Endothelial cell of umbilical vein (primary cell): ENCODE results near the gene CACNG8. TPM values are rescaled to one million over a fixed set of nuclear protein-coding genes. Genes with fewer than 3 reads are reported as not detected.

Experiments used
- BruUV-seq: library from RNA; stranded (reverse); fragments of 400-500 nt; replicated peaks from 2 replicates; lab custom pipeline; 2021; lab: Mats Ljungman, UMichigan
- CTCF ChIA-PET: fragments of 300-600, 350-600 bp; sonication (Branson Sonifier 250); formaldehyde crosslinking; loops from one replicate; lab custom pipeline; 2021; ENCODE audit warnings: antibody characterized with exemption, inconsistent platforms; lab: Charles Lee
- POLR2A ChIA-PET: fragments of 300-600, 350-600 bp; sonication (Branson Sonifier 250); formaldehyde crosslinking; loops from one replicate; lab custom pipeline; 2021; ENCODE audit warnings: antibody characterized with exemption, inconsistent platforms; lab: Charles Lee
- DNase-seq: peaks from one replicate; pipeline ENCODE4 v3.0.0-alpha.2; 2011; ENCODE audit warnings: low read depth, low spot score
- FAIRE-seq: peaks from 2 replicates; lab custom pipeline; 2011; peaks lifted over from hg19 to GRCh38; lab: Jason Lieb, UNC
- H2AFZ ChIP-seq: 2 replicates; pipeline ENCODE4 v1.6.0; 2012; ENCODE audit warnings: low read depth, low read length, control low read depth, inconsistent platforms
- H3K27ac ChIP-seq: 2 replicates; pipeline ENCODE4 v1.5.1; 2011; ENCODE audit warnings: low read depth, mild to moderate bottlenecking, control low read depth, low read length, moderate library complexity; ENCODE audit not compliant: insufficient read depth
- H3K27me3 ChIP-seq, 2 experiments: 2 replicates each; pipeline versions ENCODE4 v1.6.0 to v1.6.1; 2011; ENCODE audit warnings: low read length in 2 of 2, mixed read lengths in 1 of 2; ENCODE audit not compliant: control insufficient read depth in 2 of 2, insufficient read depth in 2 of 2
- H3K36me3 ChIP-seq, 2 experiments: 2 replicates in 1 of 2; 3 replicates in 1 of 2; pipeline ENCODE4 v1.5.1; 2011; ENCODE audit warnings: low read length in 2 of 2, mild to moderate bottlenecking in 1 of 2, moderate library complexity in 1 of 2; ENCODE audit not compliant: control insufficient read depth in 2 of 2, insufficient read depth in 2 of 2; ENCODE audit errors: extremely low read depth in 1 of 2
- H3K4me1 ChIP-seq: 3 replicates; pipeline ENCODE4 v1.5.1; 2011; ENCODE audit warnings: mild to moderate bottlenecking, low read length; ENCODE audit not compliant: control insufficient read depth, insufficient read depth; ENCODE audit errors: extremely low read depth
- H3K4me2 ChIP-seq: 2 replicates; pipeline ENCODE4 v1.6.1; 2011; ENCODE audit warnings: low read length, control low read depth, mixed read lengths; ENCODE audit not compliant: insufficient read depth
- H3K4me3 ChIP-seq, 3 experiments: fragments of 200-600 bp in 1 of 3; sonication (generic), shearing (Covaris generic) in 1 of 3; replicated peaks in 1 of 3; 2 replicates each; pipeline ENCODE4 v1.5.1; 2011 to 2016; ENCODE audit warnings: control low read depth in 3 of 3, low read length in 3 of 3, mild to moderate bottlenecking in 2 of 3, inconsistent platforms in 1 of 3, low read depth in 1 of 3, moderate library complexity in 1 of 3; ENCODE audit not compliant: insufficient read depth in 1 of 3
- H3K79me2 ChIP-seq: 2 replicates; pipeline ENCODE4 v1.6.0; 2012; ENCODE audit warnings: low read length, inconsistent platforms; ENCODE audit not compliant: control insufficient read depth, insufficient read depth
- H3K9ac ChIP-seq: replicated peaks from 2 replicates; pipeline ENCODE3; 2011; ENCODE audit warnings: low read length, control low read depth; ENCODE audit not compliant: insufficient read depth; ENCODE audit errors: extremely low read depth
- H3K9me1 ChIP-seq: replicated peaks from 3 replicates; pipeline ENCODE4 v1.6.0; 2011; ENCODE audit warnings: mild to moderate bottlenecking, low read length; ENCODE audit not compliant: control insufficient read depth, insufficient read depth; ENCODE audit errors: extremely low read depth
- H3K9me3 ChIP-seq: replicated peaks from 2 replicates; pipeline ENCODE4 v1.5.1; 2012; ENCODE audit warnings: low read length, inconsistent platforms; ENCODE audit not compliant: control insufficient read depth, insufficient read depth
- H4K20me1 ChIP-seq: replicated peaks from 2 replicates; pipeline ENCODE3; 2011; ENCODE audit warnings: mild to moderate bottlenecking, low read length; ENCODE audit not compliant: control insufficient read depth, insufficient read depth; ENCODE audit errors: extremely low read depth
- CTCF ChIP-seq, 2 donors: IDR thresholded peaks; 1 replicate in 1 of 2; 2 replicates in 1 of 2; pipeline ENCODE4 v1.5.1; 2011; ENCODE audit warnings: low read length in 2 of 2, mild to moderate bottlenecking in 2 of 2, moderate library complexity in 2 of 2, control low read depth in 1 of 2, inconsistent platforms in 1 of 2, low read depth in 1 of 2; ENCODE audit not compliant: insufficient read depth in 1 of 2; ENCODE audit errors: extremely low read depth in 1 of 2
- EZH2 ChIP-seq: IDR thresholded peaks from 2 replicates; pipeline ENCODE4 v1.6.1; 2012; ENCODE audit warnings: borderline replicate concordance, low read depth, mild to moderate bottlenecking, moderate library complexity, low read length, inconsistent platforms; ENCODE audit not compliant: severe bottlenecking
- FOS ChIP-seq: IDR thresholded peaks from 2 replicates; pipeline ENCODE4 v1.6.1; 2011; ENCODE audit warnings: mild to moderate bottlenecking, low read length, moderate library complexity, borderline replicate concordance; ENCODE audit not compliant: insufficient read depth
- GATA2 ChIP-seq: IDR thresholded peaks from 2 replicates; pipeline ENCODE4 v1.7.0; 2011; ENCODE audit warnings: low read depth, mild to moderate bottlenecking, moderate library complexity, mixed read lengths, low read length; ENCODE audit not compliant: insufficient read length, insufficient read depth
- JUN ChIP-seq: IDR thresholded peaks from 2 replicates; pipeline ENCODE4 v1.6.1; 2011; ENCODE audit warnings: borderline replicate concordance, low read depth; ENCODE audit not compliant: insufficient read length, insufficient read depth
- MYC ChIP-seq: IDR thresholded peaks from one replicate; pipeline ENCODE4 v1.6.1; 2011; ENCODE audit warnings: mild to moderate bottlenecking, low read depth, low read length
- POLR2A ChIP-seq: IDR thresholded peaks from 2 replicates; pipeline ENCODE4 v1.6.1; 2012; ENCODE audit warnings: low read depth, mild to moderate bottlenecking, control low read depth, low read length
- POLR2AphosphoS5 ChIP-seq: IDR thresholded peaks from 2 replicates; pipeline ENCODE4 v1.6.1; 2012; ENCODE audit warnings: low read depth, mild to moderate bottlenecking, control low read depth, low read length, moderate library complexity; ENCODE audit not compliant: insufficient read depth
- dilution Hi-C: fragments of 300-500 bp; cut with MboI; formaldehyde crosslinking; loops from one replicate; pipeline ENCODE4 v1.15.0; 2019; ENCODE audit warnings: low sequenced_read_pairs; ENCODE audit not compliant: extremely low pct_ligation_motif_present
- intact Hi-C: fragments of 100-400 bp; cut with micrococcal nuclease; formaldehyde crosslinking; loops from one replicate; pipeline ENCODE4 v1.10.0; 2022
- polyA plus RNA-seq, 4 experiments: library from polyadenylated mRNA; depleted of rRNA in 3 of 4; stranded (reverse) in 3 of 4; unstranded in 1 of 4; fragments of >200 nt; gene quantifications; 2 replicates each; pipeline versions ENCODE4 v1.2.1 to v1.2.3, GENCODE V29; 2011 to 2012; ENCODE audit warnings: missing spikeins in 1 of 4
- total RNA-seq: library from RNA; stranded (reverse); gene quantifications from 2 replicates; pipeline ENCODE4 v1.2.3, GENCODE V29; 2021
- TF ChIP-seq, protein P1 (sequence below): IDR thresholded peaks from 2 replicates; pipeline ENCODE4 v1.6.1; 2011; ENCODE audit not compliant: insufficient read depth, insufficient read length

CACNG8 gene
- total and polyA plus RNA-seq, 2 donors (not counting 3 experiments of a cell fraction or from before 2014, with no cell fraction given) = 0.18 to 1.7 TPM

DNA sequence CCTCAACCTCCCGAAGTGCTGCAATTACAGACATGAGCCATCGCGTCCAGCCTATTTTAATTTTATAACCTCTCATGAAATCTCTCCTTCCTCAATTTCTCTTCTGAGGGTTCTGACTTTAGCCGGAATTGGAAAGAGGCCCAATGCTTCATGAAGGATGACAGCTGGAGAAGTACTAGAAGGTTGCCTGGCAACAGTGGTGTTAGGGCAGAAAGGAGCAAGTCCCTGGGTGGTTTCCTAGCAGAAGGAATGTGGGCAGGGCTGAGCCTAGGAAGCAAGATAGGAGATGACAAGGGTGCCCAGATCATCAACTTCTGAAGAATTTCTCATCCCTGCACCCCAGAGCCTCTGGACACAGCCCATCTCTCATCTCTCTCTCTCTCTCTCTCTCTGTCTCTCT is 54.5 kb downstream of the CACNG8 start:
- H3K4me1 ChIP-seq = peaks cover 9% of the 10 kb centered on the region
- no peak overlapping the region for H3K9ac ChIP-seq
- no peak for DNase-seq
- H4K20me1 ChIP-seq = no peaks in the 10 kb centered on the region
- ChIA-PET CTCF (interaction anchor here (1.1 to 1.3 kb wide), 2 partner anchors 13 to 37 kb away, joined by 3 to 6 read pairs; no protein-coding TSS in a partner anchor), POLR2A (interaction anchor here (0.6 kb wide), 1 partner anchor 13 kb away, joined by 3 read pairs; no protein-coding TSS in a partner anchor)
- FAIRE-seq = no peak
- H3K27me3 ChIP-seq = no peaks in the 10 kb centered on the region
- H3K4me3 ChIP-seq = no peak overlapping the region
- H3K36me3 ChIP-seq = no peaks in the 10 kb centered on the region
- no peak overlapping the region for H2AFZ ChIP-seq
- no peaks in the 10 kb centered on the region for H3K79me2 ChIP-seq
- H3K9me3 ChIP-seq = no peaks in the 10 kb centered on the region
- intact Hi-C loops (no loop called here), dilution Hi-C loops (no loop called here)
- no peaks in the 10 kb centered on the region for H3K9me1 ChIP-seq
- H3K27ac ChIP-seq = no peak overlapping the region
- H3K4me2 ChIP-seq = no peak overlapping the region
- TF ChIP-seq POLR2A = no peak
- TF ChIP-seq CTCF (IDR thresholded peaks at IDR 0.05; ENCODE audit: extremely low read depth in 1 of 2, insufficient read depth in 1 of 2, low read depth in 1 of 2, low read length in 2 of 2) = no peak
- TF ChIP-seq POLR2AphosphoS5 = no peak
- TF ChIP-seq GATA2 = no peak
- TF ChIP-seq JUN = no peak
- TF ChIP-seq FOS = no peak
- TF ChIP-seq MYC = no peak
- TF ChIP-seq, protein P1, sequence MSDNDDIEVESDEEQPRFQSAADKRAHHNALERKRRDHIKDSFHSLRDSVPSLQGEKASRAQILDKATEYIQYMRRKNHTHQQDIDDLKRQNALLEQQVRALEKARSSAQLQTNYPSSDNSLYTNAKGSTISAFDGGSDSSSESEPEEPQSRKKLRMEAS = no peak
- no peak for TF ChIP-seq EZH2
- no TSS peak for BruUV-seq
